OCI-LY7 (cell line): ENCODE results near the gene DAB1.

Source experiments
- EZH2phosphoT487 ChIP-seq: fragments of 200-600 bp; sonication (generic); IDR thresholded peaks from 2 replicates; pipeline ENCODE4 v1.6.1; 2018; ENCODE audit warnings: low read depth, borderline replicate concordance, mild to moderate bottlenecking, mixed run types, antibody characterized with exemption, low read length, moderate library complexity, mixed read lengths
- TF ChIP-seq, protein P1 (sequence below): fragments of 200-600 bp; sonication (generic); conservative IDR thresholded peaks from 2 replicates; pipeline ENCODE4 v1.5.1; 2014; ENCODE audit warnings: mild to moderate bottlenecking, antibody characterized with exemption, low read length, moderate library complexity, mixed read lengths

DNA sequence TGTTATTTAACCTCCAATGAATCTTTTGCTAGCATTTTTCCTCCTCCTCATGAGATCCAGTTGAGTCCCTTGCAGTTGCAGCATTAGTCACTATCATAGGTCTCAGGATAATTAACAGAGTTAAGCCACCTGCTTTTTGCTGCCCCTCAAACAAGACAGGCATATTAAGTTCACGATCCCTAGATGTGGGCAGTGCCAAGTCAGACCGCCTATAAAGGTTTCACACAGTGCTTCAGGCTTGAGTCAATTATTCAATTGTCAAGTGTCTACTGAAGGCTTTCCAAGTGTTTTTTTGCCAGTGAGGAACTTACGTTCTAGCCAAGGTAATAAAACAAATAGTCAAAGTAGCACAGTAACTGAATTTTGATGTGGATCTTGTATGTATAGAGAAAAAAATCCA lies 175.0 kb downstream of the DAB1 start:
- TF ChIP-seq, protein P1, sequence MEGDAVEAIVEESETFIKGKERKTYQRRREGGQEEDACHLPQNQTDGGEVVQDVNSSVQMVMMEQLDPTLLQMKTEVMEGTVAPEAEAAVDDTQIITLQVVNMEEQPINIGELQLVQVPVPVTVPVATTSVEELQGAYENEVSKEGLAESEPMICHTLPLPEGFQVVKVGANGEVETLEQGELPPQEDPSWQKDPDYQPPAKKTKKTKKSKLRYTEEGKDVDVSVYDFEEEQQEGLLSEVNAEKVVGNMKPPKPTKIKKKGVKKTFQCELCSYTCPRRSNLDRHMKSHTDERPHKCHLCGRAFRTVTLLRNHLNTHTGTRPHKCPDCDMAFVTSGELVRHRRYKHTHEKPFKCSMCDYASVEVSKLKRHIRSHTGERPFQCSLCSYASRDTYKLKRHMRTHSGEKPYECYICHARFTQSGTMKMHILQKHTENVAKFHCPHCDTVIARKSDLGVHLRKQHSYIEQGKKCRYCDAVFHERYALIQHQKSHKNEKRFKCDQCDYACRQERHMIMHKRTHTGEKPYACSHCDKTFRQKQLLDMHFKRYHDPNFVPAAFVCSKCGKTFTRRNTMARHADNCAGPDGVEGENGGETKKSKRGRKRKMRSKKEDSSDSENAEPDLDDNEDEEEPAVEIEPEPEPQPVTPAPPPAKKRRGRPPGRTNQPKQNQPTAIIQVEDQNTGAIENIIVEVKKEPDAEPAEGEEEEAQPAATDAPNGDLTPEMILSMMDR, result no peak
- no peak for TF ChIP-seq EZH2phosphoT487
